Omental fat pad (tissue), 4 donors: Measurements from ENCODE around the gene TSSC4. TPM values are rescaled to one million over a fixed set of nuclear protein-coding genes. Genes with fewer than 3 reads are reported as not detected.

Source experiments
- ATAC-seq: fragments of 150-250 bp; one replicate; pipeline ENCODE4 v1.9.1; 2016; ENCODE audit warnings: mild to moderate bottlenecking, moderate library complexity; ENCODE audit not compliant: low FRiP score
- DNase-seq: peaks from one replicate; pipeline ENCODE4 v3.0.0-alpha.2; 2019; ENCODE audit warnings: low spot score
- CTCF ChIP-seq, 3 donors: fragments of 450-650 bp; IDR thresholded peaks; one replicate each; pipeline ENCODE4 v1.5.1; 2016 to 2017; ENCODE audit warnings: antibody characterized with exemption in 3 of 3, mild to moderate bottlenecking in 3 of 3, moderate library complexity in 2 of 3
- total RNA-seq, 4 donors: library from RNA; depleted of rRNA; stranded (reverse); fragments of >200 nt; gene quantifications; one replicate each; pipeline ENCODE4 v1.1.0, GENCODE V29; 2016

The TSSC4 gene
- total RNA-seq, 4 donors from 2014 or later = 29.9 to 59.7 (median 33.5) TPM

- no peak for TF ChIP-seq CTCF (IDR thresholded peaks at IDR 0.05)
- DNase-seq (no peak), ATAC-seq (no peak)
Observed at GRCh38 chr11:2392241-2392959, 8.2 kb upstream of the TSSC4 start.

- ATAC-seq = no peak
- TF ChIP-seq CTCF (IDR thresholded peaks at IDR 0.05) = no peak
- no peak for DNase-seq
Observed at GRCh38 chr11:2393111-2393868, 7.3 kb upstream of the TSSC4 start.

- DNase-seq (no peak), ATAC-seq (no peak)
- TF ChIP-seq CTCF (IDR thresholded peaks at IDR 0.05) = no peak
Observed at GRCh38 chr11:2393941-2394817, 6.4 kb upstream of the TSSC4 start.

- ATAC-seq = no peak
- no peak for DNase-seq
- no peak for TF ChIP-seq CTCF (IDR thresholded peaks at IDR 0.05)
Observed at GRCh38 chr11:2394818-2395105, 5.8 kb upstream of the TSSC4 start.

GRCh38 chr11:2395211-2395730 lies 5.3 kb upstream of the TSSC4 start:
- ATAC-seq = no peak
- TF ChIP-seq CTCF (IDR thresholded peaks at IDR 0.05) = no peak

GRCh38 chr11:2395856-2396255 lies 4.7 kb upstream of the TSSC4 start:
- ATAC-seq (no peak), DNase-seq (no peak)
- no peak for TF ChIP-seq CTCF (IDR thresholded peaks at IDR 0.05)

More at GRCh38 chr11:2395211-2395730, 5.3 kb upstream of the TSSC4 start:
- no peak for DNase-seq
